Heart left ventricle (tissue), 13 donors: ENCODE results near the gene MAPK11.

Experiments used
- POLR2A ChIP-seq, 2 donors: fragments of 450-650 bp; IDR thresholded peaks; one replicate each; pipeline ENCODE4 v1.6.1; 2017; ENCODE audit warnings: antibody characterized with exemption in 2 of 2, mild to moderate bottlenecking in 2 of 2, moderate library complexity in 2 of 2
- TF ChIP-seq, protein P1 (sequence below), 12 donors: fragments of 200-600 bp; sonication (generic) in 4 of 12; IDR thresholded peaks; one replicate each; pipeline versions ENCODE4 v1.5.0 to v1.8.0; 2018 to 2022; ENCODE audit warnings: antibody characterized with exemption in 12 of 12, mild to moderate bottlenecking in 5 of 12
- donor health status: ischemic (EF 13 %, LVEDD 7.1; RV severe dilation, severe dysfunction).
- donor health status: DM: no; HTN: yes; CAD: no.
- donor health status: DM: no; HTN: no; CAD: no.
- donor health status: ischemic (EF 25% LVEDD 6.9; RV normal size, moderate dysfunction).
- donor health status: ischemic (EF 25% LVEDD 5.7; RV mildly dilated, moderate dysfunction).
- donor health status: ischemic (EF 35%, LVEDD 5.7; RV mildly dilated, moderate dysfunction).
- donor health status: nonischemic (EF 11% LVEDD 7.7; RV severe dilation, severe dysfunction).
- donor health status: DM: yes; HTN: yes; CAD: no.
- donor health status: PGD.
- donor health status: ischemic (EF 29% LVEDD 5.4; RV normal size, mild dysfunction).
- donor health status: nonischemic (EF 23%, LVEDD 6.1; RV moderate dilation, normal function).

DNA sequence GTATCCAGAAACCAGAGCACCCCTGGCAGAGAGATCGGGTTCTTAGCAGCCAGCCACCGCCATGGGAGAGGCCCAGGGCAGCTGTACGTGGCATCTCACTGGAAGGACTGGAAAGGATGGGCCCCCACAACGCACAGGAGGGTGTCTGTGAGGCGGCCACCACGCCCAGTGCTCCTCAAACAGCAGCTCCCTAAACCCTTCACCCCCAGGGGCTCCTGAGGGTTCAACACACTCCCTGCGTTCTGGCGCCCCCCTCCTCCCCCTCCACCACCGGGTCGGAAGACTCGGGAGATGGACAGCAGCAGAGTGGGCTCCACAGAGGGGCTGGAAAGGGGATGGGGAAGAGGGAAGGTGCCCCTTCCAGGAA, 9.8 kb downstream of the MAPK11 start:
- TF ChIP-seq, protein P1, sequence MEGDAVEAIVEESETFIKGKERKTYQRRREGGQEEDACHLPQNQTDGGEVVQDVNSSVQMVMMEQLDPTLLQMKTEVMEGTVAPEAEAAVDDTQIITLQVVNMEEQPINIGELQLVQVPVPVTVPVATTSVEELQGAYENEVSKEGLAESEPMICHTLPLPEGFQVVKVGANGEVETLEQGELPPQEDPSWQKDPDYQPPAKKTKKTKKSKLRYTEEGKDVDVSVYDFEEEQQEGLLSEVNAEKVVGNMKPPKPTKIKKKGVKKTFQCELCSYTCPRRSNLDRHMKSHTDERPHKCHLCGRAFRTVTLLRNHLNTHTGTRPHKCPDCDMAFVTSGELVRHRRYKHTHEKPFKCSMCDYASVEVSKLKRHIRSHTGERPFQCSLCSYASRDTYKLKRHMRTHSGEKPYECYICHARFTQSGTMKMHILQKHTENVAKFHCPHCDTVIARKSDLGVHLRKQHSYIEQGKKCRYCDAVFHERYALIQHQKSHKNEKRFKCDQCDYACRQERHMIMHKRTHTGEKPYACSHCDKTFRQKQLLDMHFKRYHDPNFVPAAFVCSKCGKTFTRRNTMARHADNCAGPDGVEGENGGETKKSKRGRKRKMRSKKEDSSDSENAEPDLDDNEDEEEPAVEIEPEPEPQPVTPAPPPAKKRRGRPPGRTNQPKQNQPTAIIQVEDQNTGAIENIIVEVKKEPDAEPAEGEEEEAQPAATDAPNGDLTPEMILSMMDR (IDR thresholded peaks at IDR 0.05): no peak
- no peak for TF ChIP-seq POLR2A (IDR thresholded peaks at IDR 0.05)
